Osteoblast (primary cell): ENCODE data around the gene EPB41L4B. TPM values are rescaled to one million over a fixed set of nuclear protein-coding genes. Genes with fewer than 3 reads are reported as not detected.

Experiments used
- DNase-seq: peaks from one replicate; pipeline ENCODE4 v3.0.0; 2011; ENCODE audit warnings: low spot score, mixed read lengths; ENCODE audit not compliant: insufficient read length; ENCODE audit errors: missing footprints
- H2AFZ ChIP-seq: 2 replicates; pipeline ENCODE4 v1.6.0; 2011; ENCODE audit warnings: mild to moderate bottlenecking, low read length
- H3K27ac ChIP-seq: 2 replicates; pipeline ENCODE4 v1.5.1; 2011; ENCODE audit warnings: mild to moderate bottlenecking, low read depth, low read length, moderate library complexity
- H3K27me3 ChIP-seq: 2 replicates; pipeline ENCODE4 v1.6.0; 2012; ENCODE audit warnings: mild to moderate bottlenecking, control low read depth, inconsistent platforms, low read length, moderate library complexity; ENCODE audit not compliant: insufficient read depth
- H3K36me3 ChIP-seq: 2 replicates; pipeline ENCODE4 v1.5.1; 2011; ENCODE audit warnings: mild to moderate bottlenecking, low read length, control low read depth, moderate library complexity; ENCODE audit not compliant: insufficient read depth
- H3K4me1 ChIP-seq: 2 replicates; pipeline ENCODE4 v1.5.1; 2011; ENCODE audit warnings: mild to moderate bottlenecking, low read length, control low read depth, moderate library complexity; ENCODE audit not compliant: insufficient read depth
- H3K4me2 ChIP-seq: 2 replicates; pipeline ENCODE4 v1.6.0; 2011; ENCODE audit warnings: mild to moderate bottlenecking, low read length; ENCODE audit not compliant: insufficient read depth
- H3K4me3 ChIP-seq: fragments of 200-600 bp; sonication (generic); 3 replicates; pipeline ENCODE4 v1.5.1; 2012; ENCODE audit warnings: mild to moderate bottlenecking, low read length, inconsistent platforms; ENCODE audit not compliant: insufficient read depth
- H3K79me2 ChIP-seq: 2 replicates; pipeline ENCODE4 v1.6.0; 2012; ENCODE audit warnings: mild to moderate bottlenecking, low read length, control low read depth, inconsistent platforms; ENCODE audit not compliant: insufficient read depth
- H3K9me3 ChIP-seq: 2 replicates; pipeline ENCODE4 v1.5.1; 2011; ENCODE audit warnings: low read depth, low read length, control low read depth
- H4K20me1 ChIP-seq: 2 replicates; pipeline ENCODE4 v1.6.0; 2012; ENCODE audit warnings: mild to moderate bottlenecking, low read length, control low read depth; ENCODE audit not compliant: insufficient read depth
- CTCF ChIP-seq: IDR thresholded peaks from 2 replicates; pipeline ENCODE4 v1.5.1; 2011; ENCODE audit warnings: mild to moderate bottlenecking, low read depth, low read length, moderate library complexity; ENCODE audit errors: extremely low read depth
- small RNA-seq: library from RNA; depleted of rRNA; stranded (forward); fragments of <200 nt; gene quantifications from one replicate; pipeline ENCODE3, GENCODE V24; 2012
- total RNA-seq: library from RNA; depleted of rRNA; stranded (reverse); fragments of >200 nt; gene quantifications from 2 replicates; pipeline ENCODE4 v1.2.3, GENCODE V29; 2012

EPB41L4B gene
- total RNA-seq, 1 donor: 2.2 TPM

GRCh38 chr9:109124121-109124520 lies 196.7 kb downstream of the EPB41L4B start:
- H3K4me2 ChIP-seq: no peak overlapping the region
- no peak for TF ChIP-seq CTCF
- H3K27me3 ChIP-seq: no peaks in the 10 kb centered on the region
- no peaks in the 10 kb centered on the region for H3K9me3 ChIP-seq
- H3K79me2 ChIP-seq: peaks cover 3% of the 10 kb centered on the region
- peaks cover under 1% of the 10 kb centered on the region for H4K20me1 ChIP-seq
- no peak overlapping the region for H3K27ac ChIP-seq
- H3K4me1 ChIP-seq: peaks cover 6% of the 10 kb centered on the region
- no peaks in the 10 kb centered on the region for H3K36me3 ChIP-seq
- H3K4me3 ChIP-seq: no peak overlapping the region
- DNase-seq: no peak
- no peak overlapping the region for H2AFZ ChIP-seq

- H3K4me2 ChIP-seq: no peak overlapping the region
- DNase-seq: no peak
- H3K4me1 ChIP-seq: peaks cover 14% of the 10 kb centered on the region
- no peak for TF ChIP-seq CTCF
- peaks cover 12% of the 10 kb centered on the region for H4K20me1 ChIP-seq
- no peaks in the 10 kb centered on the region for H3K36me3 ChIP-seq
- H3K27ac ChIP-seq: no peak overlapping the region
- H3K9me3 ChIP-seq: no peaks in the 10 kb centered on the region
- H3K4me3 ChIP-seq: no peak overlapping the region
- peaks cover 15% of the 10 kb centered on the region for H3K79me2 ChIP-seq
- no peak overlapping the region for H2AFZ ChIP-seq
- no peaks in the 10 kb centered on the region for H3K27me3 ChIP-seq
Observed at GRCh38 chr9:109122726-109123621, 197.9 kb downstream of the EPB41L4B start.

Small RNA genes within 50 kb of the gene (small RNA-seq; reads per million reads assigned to genes)
- not detected for gene RF00019
- not detected for gene RNU6-984P

Other genes starting within 250 kb of the EPB41L4B start
- 45.2 and 46.9 TPM in 2 replicates for gene TMEM245, start 201.1 kb downstream of the EPB41L4B start, total RNA-seq
- 0.29 and 0.36 TPM in 2 replicates for gene FRRS1L, start 153.8 kb downstream of the EPB41L4B start, total RNA-seq
- 2.9 TPM in 2 replicates for gene PTPN3, start 177.2 kb upstream of the EPB41L4B start, total RNA-seq